HepG2 (cell line): ENCODE results near the gene HSPA1L. TPM values are rescaled to one million over a fixed set of nuclear protein-coding genes. Genes with fewer than 3 reads are reported as not detected.

Experiments used
- ATAC-seq: fragments of 200-7000 bp; cut with Tn5 transposase; 3 replicates; pipeline ENCODE4 v1.9.1; 2020; ENCODE audit warnings: mild to moderate bottlenecking, moderate library complexity
- BruUV-seq: library from RNA; stranded (reverse); fragments of 400-500 nt; replicated peaks from 2 replicates; lab custom pipeline; 2021; lab: Mats Ljungman, UMichigan
- CTCF ChIA-PET: fragments of 300-600 bp; formaldehyde crosslinking; extraction: SDS; loops from one replicate; lab custom pipeline; 2021; ENCODE audit warnings: low total read pairs, inconsistent platforms, low intra/inter-chr PET ratio; lab: Yijun Ruan, JAX
- POLR2A ChIA-PET: fragments of 350-600 bp; sonication (Branson Sonifier 250); formaldehyde crosslinking; loops from one replicate; lab custom pipeline; 2020; ENCODE audit warnings: antibody characterized with exemption, inconsistent platforms; lab: Yijun Ruan, JAX
- DNase-seq: peaks from one replicate; pipeline ENCODE4 v3.0.0-alpha.2; 2015; ENCODE audit warnings: low spot score
- FAIRE-seq: peaks from 3 replicates; lab custom pipeline; 2011; peaks lifted over from hg19 to GRCh38; lab: Jason Lieb, UNC
- H2AFZ ChIP-seq: one replicate; pipeline ENCODE4 v1.6.1; 2011; ENCODE audit warnings: low read length, inconsistent platforms
- H3K27ac ChIP-seq: fragments of 300-600 bp; 3 replicates; pipeline ENCODE4 v1.8.0; 2011; ENCODE audit warnings: mixed run types, mild to moderate bottlenecking, mixed read lengths, low read length, inconsistent platforms; ENCODE audit not compliant: insufficient read depth; ENCODE audit errors: extremely low read length
- H3K27me3 ChIP-seq, 2 experiments: fragments of 200-600 bp in 1 of 2; 2 replicates in 1 of 2; 3 replicates in 1 of 2; pipeline versions ENCODE4 v1.6.0 to v1.8.0; 2011; ENCODE audit warnings: low read length in 2 of 2, mild to moderate bottlenecking in 2 of 2, moderate library complexity in 2 of 2, inconsistent platforms in 1 of 2; ENCODE audit not compliant: insufficient read depth in 2 of 2, control insufficient read depth in 1 of 2
- H3K36me3 ChIP-seq, 2 experiments: fragments of 200-600 bp in 1 of 2; replicated peaks in 1 of 2; 2 replicates in 1 of 2; 3 replicates in 1 of 2; pipeline versions ENCODE4 v1.5.1 to v1.8.0; 2011; ENCODE audit warnings: low read length in 2 of 2, inconsistent platforms in 1 of 2; ENCODE audit not compliant: insufficient read depth in 2 of 2, control insufficient read depth in 1 of 2
- H3K4me1 ChIP-seq: 2 replicates; pipeline ENCODE4 v1.5.1; 2012; ENCODE audit warnings: low read length, inconsistent platforms; ENCODE audit not compliant: insufficient read depth
- H3K4me2 ChIP-seq: 2 replicates; pipeline ENCODE4 v1.6.0; 2011; ENCODE audit warnings: low read depth, low read length, inconsistent platforms
- H3K4me3 ChIP-seq, 3 experiments: fragments of 200-600 bp in 1 of 3; sonication (generic), shearing (Covaris generic) in 1 of 3; replicated peaks in 1 of 3; 2 replicates each; pipeline ENCODE4 v1.5.1; 2011 to 2016; ENCODE audit warnings: low read length in 3 of 3, inconsistent platforms in 2 of 3, low read depth in 2 of 3, mild to moderate bottlenecking in 2 of 3, control low read depth in 1 of 3, mixed read lengths in 1 of 3; ENCODE audit not compliant: insufficient read depth in 1 of 3
- H3K79me2 ChIP-seq: one replicate; pipeline ENCODE4 v1.6.1; 2011; ENCODE audit warnings: low read length, inconsistent platforms; ENCODE audit not compliant: insufficient read depth
- H3K9ac ChIP-seq: 2 replicates; pipeline ENCODE4 v1.6.0; 2011; ENCODE audit warnings: mild to moderate bottlenecking, low read depth, low read length, inconsistent platforms; ENCODE audit not compliant: insufficient read depth
- H3K9me3 ChIP-seq: 2 replicates; pipeline ENCODE4 v1.5.1; 2012; ENCODE audit warnings: mild to moderate bottlenecking, low read length
- H4K20me1 ChIP-seq: 2 replicates; pipeline ENCODE4 v1.6.0; 2011; ENCODE audit warnings: inconsistent platforms, mild to moderate bottlenecking, low read length, moderate library complexity; ENCODE audit not compliant: insufficient read depth
- DMAP1 ChIP-seq: IDR thresholded peaks from 2 replicates; pipeline ENCODE4 v1.6.1; 2016
- NR2F6 ChIP-seq, 2 experiments: IDR thresholded peaks; 2 replicates each; pipeline ENCODE4 v1.6.1; 2016; ENCODE audit warnings: antibody characterized with exemption in 1 of 2, mild to moderate bottlenecking in 1 of 2
- PRDM10 ChIP-seq: sonication (generic); formaldehyde crosslinking; IDR thresholded peaks from 2 replicates; pipeline ENCODE4 v1.4.0; 2020; ENCODE audit warnings: low read depth, missing genetic modification reagents
- RBM39 ChIP-seq: fragments of 200-400 bp; formaldehyde crosslinking; IDR thresholded peaks from one replicate; pipeline ENCODE4 v1.6.1; 2018; ENCODE audit warnings: antibody characterized with exemption, mild to moderate bottlenecking, low read depth, low read length; ENCODE audit not compliant: poor library complexity, severe bottlenecking
- SALL1 ChIP-seq: sonication (generic); formaldehyde crosslinking; IDR thresholded peaks from 2 replicates; pipeline ENCODE4 v1.8.0; 2022; ENCODE audit warnings: mild to moderate bottlenecking, missing genetic modification reagents
- SIX4 ChIP-seq: sonication (generic); formaldehyde crosslinking; IDR thresholded peaks from 2 replicates; pipeline ENCODE4 v1.4.0; 2020; ENCODE audit warnings: missing genetic modification reagents
- ZEB1 ChIP-seq: IDR thresholded peaks from 2 replicates; pipeline ENCODE4 v1.6.1; 2012; ENCODE audit warnings: mild to moderate bottlenecking, low read depth, inconsistent platforms; ENCODE audit not compliant: insufficient replicate concordance
- ZNF20 ChIP-seq: sonication (generic); formaldehyde crosslinking; IDR thresholded peaks from 2 replicates; pipeline ENCODE4 v1.4.0; 2020; ENCODE audit warnings: mild to moderate bottlenecking, moderate library complexity, missing genetic modification reagents
- ZNF24 ChIP-seq: fragments of 450-650 bp; IDR thresholded peaks from 2 replicates; pipeline ENCODE4 v1.6.1; 2017; ENCODE audit warnings: antibody characterized with exemption, mild to moderate bottlenecking
- ZNF274 ChIP-seq: sonication (generic); formaldehyde crosslinking; IDR thresholded peaks from 2 replicates; pipeline ENCODE4 v1.5.1; 2020; ENCODE audit warnings: mild to moderate bottlenecking, missing genetic modification reagents
- ZNF343 ChIP-seq: sonication (generic); formaldehyde crosslinking; IDR thresholded peaks from 2 replicates; pipeline ENCODE4 v1.4.0; 2020; ENCODE audit warnings: mild to moderate bottlenecking, missing genetic modification reagents
- WGBS: methylation state at CpG from one replicate; pipeline ENCODE4 v1.1.6; 2017; ENCODE audit warnings: low lambda C conversion rate; 5-methylcytosine and 5-hydroxymethylcytosine counted together
- in situ Hi-C: cut with HindIII; loops from 2 replicates; pipeline ENCODE4 v1.10.0; 2017; ENCODE audit warnings: low pct_unique_long_range_greater_than_20kb; ENCODE audit not compliant: extremely low pct_ligation_motif_present
- intact Hi-C: fragments of 100-400 bp; cut with micrococcal nuclease; formaldehyde crosslinking; loops from one replicate; pipeline ENCODE4 v1.10.0; 2022; ENCODE audit not compliant: unreplicated experiment
- polyA plus RNA-seq, 8 experiments: library from polyadenylated mRNA; depleted of rRNA in 3 of 8; stranded (reverse) in 7 of 8; unstranded in 1 of 8; fragments of >200 nt; fragmentation: Illumina TruSeq in 4 of 8; extraction: Trizol in 4 of 8; gene quantifications; 2 replicates each; pipeline versions ENCODE4 v1.2.1 to v1.2.3, GENCODE V29; 2011 to 2016; ENCODE audit warnings: low read depth in 4 of 8, missing spikeins in 1 of 8, mixed read lengths in 1 of 8; ENCODE audit not compliant: insufficient read depth in 1 of 8
- total RNA-seq, 5 experiments: library from RNA; depleted of rRNA; stranded (reverse); fragments of >200 nt; fragmentation: Illumina TruSeq; extraction: Trizol; gene quantifications; 2 replicates each; pipeline ENCODE4 v1.2.3, GENCODE V29; 2016; ENCODE audit warnings: low read depth in 1 of 5
- TF ChIP-seq, protein P1 (sequence below): sonication (generic); formaldehyde crosslinking; conservative IDR thresholded peaks from 2 replicates; pipeline ENCODE4 v1.5.0; 2020; ENCODE audit warnings: missing genetic modification reagents
- TF ChIP-seq, protein P2 (sequence below): IDR thresholded peaks from 2 replicates; pipeline ENCODE4 v1.6.1; 2012; ENCODE audit warnings: low read length, improper control_type of control experiment

HSPA1L gene
- total and polyA plus RNA-seq, 2 of the 13 experiments (the other 11 are each of a cell fraction or from before 2014, with no cell fraction given): 0.55 to 1.0 TPM

DNA sequence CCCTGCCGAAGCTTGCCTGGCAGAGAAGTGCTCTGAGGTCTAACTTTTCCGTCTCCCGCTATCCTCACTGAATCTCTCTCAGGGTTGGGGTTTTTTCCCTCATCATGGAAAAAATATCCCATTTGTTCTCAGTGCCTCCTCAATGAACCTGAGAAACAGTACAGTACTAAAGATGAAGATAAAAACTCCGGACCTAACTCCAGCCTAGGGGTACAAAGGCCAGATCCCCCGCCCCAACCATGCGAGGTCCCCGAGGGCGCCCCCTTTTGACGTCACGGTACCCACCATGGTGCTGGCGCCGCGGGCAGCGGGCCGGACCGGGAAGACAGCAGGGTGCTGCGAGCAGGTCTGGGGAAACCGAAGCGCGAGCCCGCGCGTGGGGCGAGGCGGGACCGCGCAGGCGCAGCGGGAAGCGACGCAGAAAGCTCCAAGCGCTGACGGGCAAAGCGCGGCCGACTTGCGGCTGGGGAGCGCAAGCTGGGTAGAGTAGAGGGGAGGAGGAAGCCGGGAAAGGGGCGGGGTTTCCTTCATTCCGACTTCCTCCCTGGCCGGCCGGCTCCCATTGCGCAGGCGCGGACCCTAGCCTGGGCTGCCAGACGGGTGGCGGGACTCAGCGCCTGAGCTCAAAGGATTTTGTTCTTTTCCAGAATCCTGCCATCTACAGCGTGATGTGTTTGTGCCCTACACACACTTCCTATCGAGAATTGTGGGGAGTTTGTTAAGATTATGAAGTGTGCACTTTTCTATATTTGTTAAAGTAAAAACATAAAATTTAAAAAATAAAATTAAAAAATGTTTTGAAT lies 8.4 kb downstream of the HSPA1L start, which contains the start of gene LSM2:
TSS of gene LSM2 (minus strand) at position 497 of the 803 bp plus-strand sequence. CDS start at position 288, 209 bp downstream.
- POLR2A ChIA-PET: interaction anchor here (0.5 to 5.9 kb wide), 43 partner anchors 8 to 1165 kb away, joined by 3 to 107 read pairs (median 5); partner anchors contain the start of genes AIF1, APOM, ATF6B and C6orf47
- Histone ChIP-seq H3K4me1 (peaks cover 37% of the 10 kb centered on the region), H3K4me3 (peak within 1 kb of the TSS; percentile 82 to 90 (median 84)), H3K27me3 (no peaks in the 10 kb centered on the region), H3K9ac (peak within 1 kb of the TSS; percentile 94), H2AFZ (no peak within 1 kb of the TSS), H3K4me2 (peak within 1 kb of the TSS; percentile 83), H3K36me3 (peaks cover 0 to 7% of the 10 kb centered on the region in 2 experiments; a peak in 3 of 5 replicates), H3K79me2 (peaks cover 11% of the 10 kb centered on the region), H4K20me1 (no peaks in the 10 kb centered on the region), H3K9me3 (no peaks in the 10 kb centered on the region), H3K27ac (peak within 1 kb of the TSS; percentile 94)
- intact Hi-C loops (loop anchor here (5.0 kb wide), 1 partner anchor 69 kb away; the partner anchor contains the start of gene CLIC1), in situ Hi-C loops (no loop called here)
- DNase-seq (peak; percentile 96), ATAC-seq (peak; percentile 92), FAIRE-seq (peak; percentile 78)
- CTCF ChIA-PET: interaction anchor here (1.0 kb wide), 1 partner anchor 11 kb away, joined by 3 read pairs; the partner anchor contains the start of gene VARS1
- BruUV-seq: TSS peak; percentile 80
- under 1% methylated on average over 51 of the region's 51 CpGs for WGBS
- TF ChIP-seq ZNF274: peak; percentile 97
- peak; percentile 94 for TF ChIP-seq DMAP1
- TF ChIP-seq PRDM10 (CRISPR knock-in tag): peak; percentile 89
- 0 out of 2 replicates have a peak, but pooled peaks have one; percentile 21 for TF ChIP-seq NR2F6 (IDR thresholded peaks at IDR 0.05)
- TF ChIP-seq NR2F6 (CRISPR knock-in tag; IDR thresholded peaks at IDR 0.05): peak; percentile 73
- peak; percentile 91 for TF ChIP-seq RBM39
- peak; percentile 74 for TF ChIP-seq ZEB1
- TF ChIP-seq SIX4 (CRISPR knock-in tag): 0 out of 2 replicates have a peak, but pooled peaks have one; percentile 16
- TF ChIP-seq ZNF20 (CRISPR knock-in tag): no peak
- peak; percentile 98 for TF ChIP-seq ZNF343 (CRISPR knock-in tag)
- TF ChIP-seq, protein P1, sequence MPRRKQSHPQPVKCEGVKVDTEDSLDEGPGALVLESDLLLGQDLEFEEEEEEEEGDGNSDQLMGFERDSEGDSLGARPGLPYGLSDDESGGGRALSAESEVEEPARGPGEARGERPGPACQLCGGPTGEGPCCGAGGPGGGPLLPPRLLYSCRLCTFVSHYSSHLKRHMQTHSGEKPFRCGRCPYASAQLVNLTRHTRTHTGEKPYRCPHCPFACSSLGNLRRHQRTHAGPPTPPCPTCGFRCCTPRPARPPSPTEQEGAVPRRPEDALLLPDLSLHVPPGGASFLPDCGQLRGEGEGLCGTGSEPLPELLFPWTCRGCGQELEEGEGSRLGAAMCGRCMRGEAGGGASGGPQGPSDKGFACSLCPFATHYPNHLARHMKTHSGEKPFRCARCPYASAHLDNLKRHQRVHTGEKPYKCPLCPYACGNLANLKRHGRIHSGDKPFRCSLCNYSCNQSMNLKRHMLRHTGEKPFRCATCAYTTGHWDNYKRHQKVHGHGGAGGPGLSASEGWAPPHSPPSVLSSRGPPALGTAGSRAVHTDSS (CRISPR knock-in tag): no peak
- TF ChIP-seq SALL1: peak; percentile 97
- TF ChIP-seq, protein P2, sequence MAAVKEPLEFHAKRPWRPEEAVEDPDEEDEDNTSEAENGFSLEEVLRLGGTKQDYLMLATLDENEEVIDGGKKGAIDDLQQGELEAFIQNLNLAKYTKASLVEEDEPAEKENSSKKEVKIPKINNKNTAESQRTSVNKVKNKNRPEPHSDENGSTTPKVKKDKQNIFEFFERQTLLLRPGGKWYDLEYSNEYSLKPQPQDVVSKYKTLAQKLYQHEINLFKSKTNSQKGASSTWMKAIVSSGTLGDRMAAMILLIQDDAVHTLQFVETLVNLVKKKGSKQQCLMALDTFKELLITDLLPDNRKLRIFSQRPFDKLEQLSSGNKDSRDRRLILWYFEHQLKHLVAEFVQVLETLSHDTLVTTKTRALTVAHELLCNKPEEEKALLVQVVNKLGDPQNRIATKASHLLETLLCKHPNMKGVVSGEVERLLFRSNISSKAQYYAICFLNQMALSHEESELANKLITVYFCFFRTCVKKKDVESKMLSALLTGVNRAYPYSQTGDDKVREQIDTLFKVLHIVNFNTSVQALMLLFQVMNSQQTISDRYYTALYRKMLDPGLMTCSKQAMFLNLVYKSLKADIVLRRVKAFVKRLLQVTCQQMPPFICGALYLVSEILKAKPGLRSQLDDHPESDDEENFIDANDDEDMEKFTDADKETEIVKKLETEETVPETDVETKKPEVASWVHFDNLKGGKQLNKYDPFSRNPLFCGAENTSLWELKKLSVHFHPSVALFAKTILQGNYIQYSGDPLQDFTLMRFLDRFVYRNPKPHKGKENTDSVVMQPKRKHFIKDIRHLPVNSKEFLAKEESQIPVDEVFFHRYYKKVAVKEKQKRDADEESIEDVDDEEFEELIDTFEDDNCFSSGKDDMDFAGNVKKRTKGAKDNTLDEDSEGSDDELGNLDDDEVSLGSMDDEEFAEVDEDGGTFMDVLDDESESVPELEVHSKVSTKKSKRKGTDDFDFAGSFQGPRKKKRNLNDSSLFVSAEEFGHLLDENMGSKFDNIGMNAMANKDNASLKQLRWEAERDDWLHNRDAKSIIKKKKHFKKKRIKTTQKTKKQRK: no peak
- TF ChIP-seq ZNF24: peak; percentile 33; the same call in 1 of the 2 replicates
